ENCODE results near the gene LILRA6.

GRCh38 chr19:54218960-54219661, 23.5 kb downstream of the LILRA6 start:
- TF ChIP-seq, protein P1, sequence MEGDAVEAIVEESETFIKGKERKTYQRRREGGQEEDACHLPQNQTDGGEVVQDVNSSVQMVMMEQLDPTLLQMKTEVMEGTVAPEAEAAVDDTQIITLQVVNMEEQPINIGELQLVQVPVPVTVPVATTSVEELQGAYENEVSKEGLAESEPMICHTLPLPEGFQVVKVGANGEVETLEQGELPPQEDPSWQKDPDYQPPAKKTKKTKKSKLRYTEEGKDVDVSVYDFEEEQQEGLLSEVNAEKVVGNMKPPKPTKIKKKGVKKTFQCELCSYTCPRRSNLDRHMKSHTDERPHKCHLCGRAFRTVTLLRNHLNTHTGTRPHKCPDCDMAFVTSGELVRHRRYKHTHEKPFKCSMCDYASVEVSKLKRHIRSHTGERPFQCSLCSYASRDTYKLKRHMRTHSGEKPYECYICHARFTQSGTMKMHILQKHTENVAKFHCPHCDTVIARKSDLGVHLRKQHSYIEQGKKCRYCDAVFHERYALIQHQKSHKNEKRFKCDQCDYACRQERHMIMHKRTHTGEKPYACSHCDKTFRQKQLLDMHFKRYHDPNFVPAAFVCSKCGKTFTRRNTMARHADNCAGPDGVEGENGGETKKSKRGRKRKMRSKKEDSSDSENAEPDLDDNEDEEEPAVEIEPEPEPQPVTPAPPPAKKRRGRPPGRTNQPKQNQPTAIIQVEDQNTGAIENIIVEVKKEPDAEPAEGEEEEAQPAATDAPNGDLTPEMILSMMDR (IDR thresholded peaks at IDR 0.05) = no peak
- TF ChIP-seq POLR2A (IDR thresholded peaks at IDR 0.05) = no peak
